Dedifferentiated amniotic fluid mesenchymal stem cell (primary cell): ENCODE results near the gene FEV.
A peak's percentile ranks its signal among the peaks of the same experiment; 100 is the strongest.

Source experiments
- DNase-seq: peaks from one replicate; pipeline ENCODE4 v3.0.0-alpha.2; 2016; ENCODE audit errors: extremely low spot score

FEV gene

GRCh38 chr2:218985021-218985324, at the start of gene FEV:
Gene FEV, minus strand, starts transcription at chr2:218985184. Its CDS starts 109 bp downstream, at chr2:218985075.
- no peak for DNase-seq

GRCh38 chr2:219032051-219032745, 47.2 kb upstream of the FEV start:
- no peak for DNase-seq

- DNase-seq, result no peak
These were observed 46.2 kb upstream of the FEV start for GRCh38 chr2:219031005-219031738.

- DNase-seq, result no peak
These were observed 45.4 kb upstream of the FEV start for GRCh38 chr2:219030177-219030940.

- DNase-seq, result peak; percentile 59
These were observed 44.8 kb upstream of the FEV start for GRCh38 chr2:219029829-219030165.

- DNase-seq, result no peak
These were observed 44.2 kb upstream of the FEV start for GRCh38 chr2:219028996-219029828.

- DNase-seq, result no peak
These were observed 43.2 kb upstream of the FEV start for GRCh38 chr2:219028141-219028540.

- DNase-seq, result no peak
These were observed 42.6 kb upstream of the FEV start for GRCh38 chr2:219027511-219028055.

GRCh38 chr2:219026946-219027345, 42.0 kb upstream of the FEV start:
- no peak for DNase-seq

GRCh38 chr2:219025637-219026585, 40.9 kb upstream of the FEV start:
- no peak for DNase-seq

- DNase-seq, result no peak
These were observed 39.1 kb upstream of the FEV start for GRCh38 chr2:219024059-219024458.

GRCh38 chr2:219023045-219023605, 38.1 kb upstream of the FEV start:
- no peak for DNase-seq

- DNase-seq, result no peak
These were observed 37.6 kb upstream of the FEV start for GRCh38 chr2:219022616-219023015.

- no peak for DNase-seq
These were observed 37.1 kb upstream of the FEV start for GRCh38 chr2:219022041-219022440.

- DNase-seq, result no peak
These were observed 36.6 kb upstream of the FEV start for GRCh38 chr2:219021591-219021990.

- DNase-seq, result peak; percentile 17
These were observed 35.8 kb upstream of the FEV start for GRCh38 chr2:219020604-219021365.

- no peak for DNase-seq
These were observed 34.5 kb upstream of the FEV start for GRCh38 chr2:219019436-219019835.

- DNase-seq, result no peak
These were observed 33.7 kb upstream of the FEV start for GRCh38 chr2:219018726-219019125.

- no peak for DNase-seq
These were observed 33.3 kb upstream of the FEV start for GRCh38 chr2:219018286-219018685.
